ENCODE measurements around the gene SCML2.

DNA sequence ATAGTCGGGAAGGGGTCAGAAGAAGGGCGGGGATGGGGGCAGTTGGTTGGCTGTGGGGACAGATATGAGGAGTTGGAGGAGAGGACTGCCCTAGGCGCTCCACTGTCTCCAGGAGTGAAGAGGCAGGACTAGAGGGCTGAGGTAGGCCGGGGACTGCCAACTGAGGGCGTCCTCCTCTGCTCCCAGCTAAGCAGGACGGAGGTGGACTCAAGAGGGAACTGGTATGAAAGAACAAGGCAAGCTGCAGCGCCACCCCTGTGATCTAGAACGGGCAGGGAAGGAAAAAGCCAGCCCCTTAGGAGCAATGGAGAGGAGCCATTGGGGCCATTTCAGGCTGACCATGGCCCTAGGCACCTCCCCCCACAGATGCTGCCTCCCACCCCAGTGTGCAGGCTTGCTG, 147.8 kb downstream of the SCML2 start:
- TF ChIP-seq YY1 (IDR thresholded peaks at IDR 0.05; ENCODE audit: insufficient read depth, insufficient read length) (no peak), ZNF274 (IDR thresholded peaks at IDR 0.05; ENCODE audit: low read depth, low read length) (no peak)
